K562 (cell line): ENCODE measurements around the gene ITGB5. TPM values are rescaled to one million over a fixed set of nuclear protein-coding genes. Genes with fewer than 3 reads are reported as not detected.
"Not testable (repeated sequence)": the region's sequence is repeated elsewhere in the genome, so short reads cannot be mapped to it uniquely, and the experiment has no call there.

Experiments
- ATAC-seq: fragments of 200-7000 bp; cut with Tn5 transposase; 3 replicates; pipeline ENCODE4 v1.9.1; 2020; ENCODE audit warnings: moderate library complexity
- BruUV-seq: library from RNA; stranded (reverse); fragments of 400-500 nt; replicated peaks from 2 replicates; lab custom pipeline; 2021; lab: Mats Ljungman, UMichigan
- CTCF ChIA-PET: fragments of 300-600 bp; formaldehyde crosslinking; extraction: SDS; loops from one replicate; lab custom pipeline; 2021; ENCODE audit warnings: low intra/inter-chr PET ratio; lab: Yijun Ruan, JAX
- POLR2A ChIA-PET: fragments of 300-600, 350-650 bp; sonication (Branson Sonifier 250); formaldehyde crosslinking; extraction: SDS; loops from one replicate; lab custom pipeline; 2021; ENCODE audit warnings: antibody characterized with exemption, inconsistent platforms; lab: Yijun Ruan, JAX
- DNase-seq, 4 experiments: peaks; one replicate each; pipeline versions ENCODE4 v3.0.0 to v3.0.0-alpha.2; 2011 to 2018; ENCODE audit warnings: low spot score in 3 of 4, mixed read lengths in 3 of 4; ENCODE audit errors: extremely low read depth in 1 of 4
- FAIRE-seq: peaks from 2 replicates; lab custom pipeline; 2011; peaks lifted over from hg19 to GRCh38; lab: Jason Lieb, UNC
- H2AFZ ChIP-seq: 2 replicates; pipeline ENCODE4 v1.6.0; 2011; ENCODE audit warnings: low read depth, low read length, control low read depth, inconsistent platforms
- H3K27ac ChIP-seq: fragments of 200-600 bp; 3 replicates; pipeline ENCODE4 v1.8.0; 2011; ENCODE audit warnings: low read depth, mild to moderate bottlenecking, control low read depth, inconsistent platforms, low read length, moderate library complexity, mixed read lengths; ENCODE audit errors: extremely low read depth
- H3K27me3 ChIP-seq, 2 experiments: fragments of 300-600 bp in 1 of 2; 2 replicates in 1 of 2; 3 replicates in 1 of 2; pipeline versions ENCODE4 v1.6.0 to v1.8.0; 2011; ENCODE audit warnings: inconsistent platforms in 2 of 2, low read length in 2 of 2, mild to moderate bottlenecking in 1 of 2, mixed read lengths in 1 of 2, moderate library complexity in 1 of 2; ENCODE audit not compliant: control insufficient read depth in 2 of 2, insufficient read depth in 2 of 2
- H3K36me3 ChIP-seq: fragments of 300-600 bp; 3 replicates; pipeline ENCODE4 v1.8.0; 2011; ENCODE audit warnings: mild to moderate bottlenecking, low read length, inconsistent platforms; ENCODE audit not compliant: control insufficient read depth, insufficient read depth
- H3K4me1 ChIP-seq, 2 experiments: fragments of 200-600 bp in 1 of 2; replicated peaks in 1 of 2; 2 replicates in 1 of 2; 3 replicates in 1 of 2; pipeline versions ENCODE4 v1.5.1 to v1.8.0; 2011; ENCODE audit warnings: inconsistent platforms in 2 of 2, low read length in 2 of 2, mild to moderate bottlenecking in 1 of 2, mixed read lengths in 1 of 2, moderate library complexity in 1 of 2; ENCODE audit not compliant: control insufficient read depth in 2 of 2, insufficient read depth in 2 of 2
- H3K4me2 ChIP-seq: 2 replicates; pipeline ENCODE4 v1.6.1; 2011; ENCODE audit warnings: low read length, control low read depth, inconsistent platforms, mixed read lengths; ENCODE audit not compliant: insufficient read depth
- H3K4me3 ChIP-seq: fragments of 200-600 bp; sonication (generic), shearing (Covaris generic); 2 replicates; pipeline ENCODE4 v1.5.1; 2016; ENCODE audit warnings: control low read depth, inconsistent platforms
- H3K79me2 ChIP-seq: fragments of 200-600 bp; 3 replicates; pipeline ENCODE4 v1.8.0; 2011; ENCODE audit warnings: low read length, inconsistent platforms; ENCODE audit not compliant: control insufficient read depth, insufficient read depth
- H3K9ac ChIP-seq, 2 experiments: 2 replicates each; pipeline versions ENCODE4 v1.6.0 to v1.6.1; 2011; ENCODE audit warnings: low read depth in 2 of 2, low read length in 2 of 2, control low read depth in 1 of 2, inconsistent platforms in 1 of 2, mild to moderate bottlenecking in 1 of 2, mixed read lengths in 1 of 2; ENCODE audit not compliant: insufficient read depth in 1 of 2
- H3K9me1 ChIP-seq: one replicate; pipeline ENCODE4 v1.6.0; 2011; ENCODE audit warnings: inconsistent platforms, mild to moderate bottlenecking, low read length, moderate library complexity; ENCODE audit not compliant: control insufficient read depth, insufficient read depth
- H3K9me3 ChIP-seq: replicated peaks from 2 replicates; pipeline ENCODE4 v1.5.1; 2011; ENCODE audit warnings: low read depth, low read length, inconsistent platforms; ENCODE audit not compliant: control insufficient read depth, insufficient read depth
- H4K20me1 ChIP-seq: replicated peaks from 2 replicates; pipeline ENCODE4 v1.6.1; 2011; ENCODE audit warnings: low read length, inconsistent platforms, mixed read lengths; ENCODE audit not compliant: control insufficient read depth, insufficient read depth
- ARNT ChIP-seq, 2 experiments: fragments of 450-650 bp; IDR thresholded peaks; 2 replicates each; pipeline ENCODE4 v1.6.1; 2016; ENCODE audit warnings: mild to moderate bottlenecking in 1 of 2
- CTCF ChIP-seq, 3 experiments: IDR thresholded peaks in 2 of 3; conservative IDR thresholded peaks in 1 of 3; 2 replicates each; pipeline ENCODE4 v1.5.1; 2011 to 2012; ENCODE audit warnings: low read length in 3 of 3, mild to moderate bottlenecking in 3 of 3, control low read depth in 2 of 3, improper control_type of control experiment in 1 of 3, inconsistent platforms in 1 of 3, low read depth in 1 of 3, mixed read lengths in 1 of 3, moderate library complexity in 1 of 3; ENCODE audit not compliant: insufficient read depth in 2 of 3
- ETV1 ChIP-seq: fragments of 450-650 bp; conservative IDR thresholded peaks from 2 replicates; pipeline ENCODE4 v1.6.1; 2016; ENCODE audit warnings: missing genetic modification characterization, control low read depth, low read depth, missing compliant biosample characterization
- MEIS2 ChIP-seq: fragments of 450-650 bp; IDR thresholded peaks from 2 replicates; pipeline ENCODE4 v1.6.1; 2014; ENCODE audit warnings: mild to moderate bottlenecking; ENCODE audit not compliant: partially characterized antibody
- TEAD1 ChIP-seq, 2 experiments: fragments of 450-650 bp in 1 of 2; sonication (generic) in 1 of 2; formaldehyde crosslinking; IDR thresholded peaks; 2 replicates each; pipeline versions ENCODE4 v1.4.0 to v1.8.0; 2020 to 2022; ENCODE audit warnings: mild to moderate bottlenecking in 2 of 2, missing genetic modification reagents in 1 of 2
- TEAD2 ChIP-seq: fragments of 450-650 bp; IDR thresholded peaks from 2 replicates; pipeline ENCODE4 v1.6.1; 2016; ENCODE audit warnings: missing genetic modification characterization, control low read depth, missing compliant biosample characterization
- TEAD4 ChIP-seq, 2 experiments: sonication (generic) in 1 of 2; formaldehyde crosslinking in 1 of 2; IDR thresholded peaks; 2 replicates each; pipeline versions ENCODE4 v1.6.1 to v1.8.0; 2012 to 2022; ENCODE audit warnings: borderline replicate concordance in 1 of 2, inconsistent platforms in 1 of 2, low read length in 1 of 2, mild to moderate bottlenecking in 1 of 2, missing genetic modification reagents in 1 of 2
- WGBS: fragments of 100-300 bp; shearing (Covaris generic); methylation state at CpG from one replicate; pipeline ENCODE4 v1.1.6; 2016; ENCODE audit warnings: low coverage, mixed read lengths; ENCODE audit not compliant: insufficient coverage; ENCODE audit errors: missing lambda C conversion rate; 5-methylcytosine and 5-hydroxymethylcytosine counted together
- in situ Hi-C: fragments of 300-500 bp; cut with MboI; formaldehyde crosslinking; loops from 4 replicates; pipeline ENCODE4 v1.15.0; 2018; ENCODE audit warnings: inconsistent platforms, mixed read lengths
- intact Hi-C: fragments of 100-400 bp; cut with micrococcal nuclease; formaldehyde crosslinking; loops from 2 replicates; pipeline ENCODE4 v1.14.2; 2022
- polyA plus RNA-seq, 8 experiments: library from polyadenylated mRNA; depleted of rRNA in 4 of 8; stranded (reverse) in 5 of 8; unstranded in 3 of 8; fragments of >200 nt; fragmentation: Nextera tagmentation in 2 of 8; fragmentation: Illumina TruSeq in 1 of 8; extraction: Ambion mirVana in 2 of 8; extraction: Trizol in 1 of 8; gene quantifications; 2 replicates each; pipeline versions ENCODE4 v1.2.1 to v1.2.3, GENCODE V29; 2011 to 2014; ENCODE audit warnings: inconsistent platforms in 1 of 8, missing spikeins in 1 of 8
- total RNA-seq, 7 experiments: library from RNA; depleted of rRNA in 6 of 7; stranded (reverse); fragments of >200 nt in 6 of 7; fragmentation: Illumina TruSeq in 2 of 7; extraction: Trizol in 2 of 7; gene quantifications; 2 replicates each; pipeline versions ENCODE4 v1.2.1 to v1.2.3, GENCODE V29; 2011 to 2021; ENCODE audit warnings: low replicate concordance in 1 of 7

ITGB5 gene
- total and polyA plus RNA-seq, 9 of the 15 experiments (the other 6 are each of a cell fraction or from before 2014, with no cell fraction given), result 1.7 to 46.8 (median 9.9) TPM

- POLR2A ChIA-PET; H3K9ac ChIP-seq; FAIRE-seq; H3K4me2 ChIP-seq; H3K9me3 ChIP-seq; H3K27me3 ChIP-seq; H3K9me1 ChIP-seq; H3K79me2 ChIP-seq; H3K27ac ChIP-seq; BruUV-seq; intact Hi-C loops; H3K36me3 ChIP-seq; H3K4me3 ChIP-seq; in situ Hi-C loops; H4K20me1 ChIP-seq; H2AFZ ChIP-seq; CTCF ChIA-PET; TF ChIP-seq TEAD4 (CRISPR knock-in tag; IDR thresholded peaks at IDR 0.05; ENCODE audit: borderline replicate concordance): not testable (repeated sequence)
- TF ChIP-seq CTCF (IDR thresholded peaks at IDR 0.05 in 2 of 3, conservative IDR thresholded peaks at IDR 0.05 in 1 of 3; ENCODE audit: insufficient read depth in 2 of 3, low read depth in 1 of 3, low read length in 3 of 3) (peak in 1 of 3 experiments; percentile 29; a peak in 3 of 6 replicates), MEIS2 (peak; percentile 33), TEAD1 (CRISPR knock-in tag; IDR thresholded peaks at IDR 0.05) (peak; percentile 97 to 99), ARNT (IDR thresholded peaks at IDR 0.05) (peak in 1 of 2 experiments; percentile 58; a peak in 1 of 4 replicates), TEAD2 (tag) (peak; percentile 93), ETV1 (tag) (peak; percentile 50; the same call in 1 of the 2 replicates), TEAD4 (IDR thresholded peaks at IDR 0.05; ENCODE audit: low read length) (peak; percentile 66)
- 64% methylated on average over 15 of the region's 15 CpGs for WGBS
- ATAC-seq (peak; percentile 70), DNase-seq (peak in 3 of 4 experiments; percentile 19 to 38 (median 29))
- peaks cover 9 to 12% of the 10 kb centered on the region in 2 experiments; a peak in 4 of 5 replicates for H3K4me1 ChIP-seq
Measured at GRCh38 chr3:124827476-124828206, 59.5 kb downstream of the ITGB5 start.
